Memory B cell (primary cell): Measurements from ENCODE around the gene VSTM5.
"Not testable (repeated sequence)": the region's sequence is repeated elsewhere in the genome, so short reads cannot be mapped to it uniquely, and the experiment has no call there.

Experiments
- ATAC-seq: fragments of 150-1000 bp; cut with Tn5 transposase; 2 replicates; pipeline ENCODE4 v1.10.0; 2021; ENCODE audit warnings: low read depth, mild to moderate bottlenecking, moderate library complexity
- DNase-seq, 2 donors: peaks; one replicate each; pipeline ENCODE4 v3.0.0; 2022; ENCODE audit warnings: low spot score in 2 of 2
- H3K27ac Mint-ChIP-seq: one replicate; pipeline ENCODE4 v1.8.0; 2022; ENCODE audit warnings: mild to moderate bottlenecking, moderate library complexity, mixed read lengths
- H3K27me3 Mint-ChIP-seq: one replicate; pipeline ENCODE4 v1.8.0; 2022; ENCODE audit warnings: mixed read lengths
- H3K36me3 Mint-ChIP-seq: one replicate; pipeline ENCODE4 v1.8.0; 2022; ENCODE audit warnings: mild to moderate bottlenecking, mixed read lengths
- H3K4me1 Mint-ChIP-seq: one replicate; pipeline ENCODE4 v1.8.0; 2022; ENCODE audit warnings: mixed read lengths
- H3K4me3 Mint-ChIP-seq: one replicate; pipeline ENCODE4 v1.8.0; 2022; ENCODE audit warnings: mild to moderate bottlenecking, moderate library complexity, mixed read lengths
- H3K9me3 Mint-ChIP-seq: one replicate; pipeline ENCODE4 v1.8.0; 2022; ENCODE audit warnings: mixed read lengths

Gene VSTM5, protein sequence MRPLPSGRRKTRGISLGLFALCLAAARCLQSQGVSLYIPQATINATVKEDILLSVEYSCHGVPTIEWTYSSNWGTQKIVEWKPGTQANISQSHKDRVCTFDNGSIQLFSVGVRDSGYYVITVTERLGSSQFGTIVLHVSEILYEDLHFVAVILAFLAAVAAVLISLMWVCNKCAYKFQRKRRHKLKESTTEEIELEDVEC

GRCh38 chr11:93850594-93851018 lies at the start of gene VSTM5:
Gene VSTM5 (minus strand): TSS chr11:93850618. CDS start chr11:93850502, 116 bp downstream.
- Mint-ChIP-seq H3K4me1 (no peaks in the 10 kb centered on the region), H3K9me3 (no peaks in the 10 kb centered on the region), H3K27ac (no peak within 1 kb of the TSS), H3K4me3 (no peak within 1 kb of the TSS), H3K27me3 (peaks cover 13% of the 10 kb centered on the region), H3K36me3 (no peaks in the 10 kb centered on the region)
- no peak for DNase-seq
- ATAC-seq = no peak

DNA sequence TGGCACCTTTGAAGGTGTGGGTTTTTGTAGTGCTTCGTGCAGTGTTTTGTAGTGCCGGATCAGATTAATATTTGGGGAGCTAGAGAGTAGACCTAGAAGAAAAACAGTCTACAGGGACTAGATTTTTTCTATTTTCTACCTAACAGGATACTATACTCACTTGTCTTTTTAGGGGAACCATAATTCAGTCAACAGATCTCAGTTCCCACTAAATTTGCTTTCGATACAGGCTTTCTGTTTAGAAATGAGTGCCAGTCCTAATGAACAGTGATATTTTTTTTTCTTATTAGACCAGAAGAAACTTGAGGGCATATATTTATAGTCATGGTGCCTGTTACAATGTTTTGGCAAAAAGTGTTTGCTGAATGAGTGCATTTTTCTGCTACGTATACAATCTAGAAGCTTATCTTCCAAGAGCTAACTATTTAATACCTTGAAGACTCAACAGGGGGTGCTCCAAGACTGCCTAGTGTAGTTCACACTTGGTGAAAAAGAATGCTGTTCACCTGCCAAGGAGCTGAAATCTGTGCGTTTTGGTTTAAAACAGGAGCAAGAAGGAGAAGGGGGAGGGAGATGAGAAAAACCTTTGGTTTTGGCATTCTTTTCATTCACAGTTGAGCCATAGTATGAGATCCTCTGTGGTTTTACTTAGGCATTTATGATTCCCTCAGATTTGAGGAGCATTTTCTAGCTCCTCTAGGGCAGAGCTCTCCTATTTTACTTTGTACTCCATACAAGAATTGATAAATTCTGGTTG lies 44.9 kb upstream of the VSTM5 start:
- ATAC-seq (no peak), DNase-seq (peak in 1 of 2 donors; percentile 6)
- Mint-ChIP-seq H3K36me3 (no peaks in the 10 kb centered on the region), H3K4me1 (no peaks in the 10 kb centered on the region), H3K9me3 (peaks cover 6% of the 10 kb centered on the region), H3K27ac (no peak overlapping the region), H3K27me3 (peaks cover 15% of the 10 kb centered on the region), H3K4me3 (no peak overlapping the region)

- peaks cover 13% of the 10 kb centered on the region for H3K27me3 Mint-ChIP-seq
- no peaks in the 10 kb centered on the region for H3K4me1 Mint-ChIP-seq
- no peak overlapping the region for H3K27ac Mint-ChIP-seq
- H3K9me3 Mint-ChIP-seq = peaks cover 5% of the 10 kb centered on the region
- no peak overlapping the region for H3K4me3 Mint-ChIP-seq
- no peak for ATAC-seq
- no peak for DNase-seq
- no peaks in the 10 kb centered on the region for H3K36me3 Mint-ChIP-seq
Measured at GRCh38 chr11:93890391-93891051, 40.1 kb upstream of the VSTM5 start.

GRCh38 chr11:93887111-93887510 lies 36.7 kb upstream of the VSTM5 start:
- Mint-ChIP-seq H3K27ac (no peak overlapping the region), H3K9me3 (peaks cover 10% of the 10 kb centered on the region), H3K27me3 (peaks cover 9% of the 10 kb centered on the region), H3K4me1 (no peaks in the 10 kb centered on the region), H3K36me3 (no peaks in the 10 kb centered on the region), H3K4me3 (no peak overlapping the region)
- ATAC-seq (no peak), DNase-seq (no peak)

GRCh38 chr11:93879114-93879513 lies 28.7 kb upstream of the VSTM5 start:
- H3K4me1 Mint-ChIP-seq, ATAC-seq, H3K4me3 Mint-ChIP-seq, H3K27ac Mint-ChIP-seq, H3K36me3 Mint-ChIP-seq, DNase-seq, H3K27me3 Mint-ChIP-seq, H3K9me3 Mint-ChIP-seq: not testable (repeated sequence)

DNA sequence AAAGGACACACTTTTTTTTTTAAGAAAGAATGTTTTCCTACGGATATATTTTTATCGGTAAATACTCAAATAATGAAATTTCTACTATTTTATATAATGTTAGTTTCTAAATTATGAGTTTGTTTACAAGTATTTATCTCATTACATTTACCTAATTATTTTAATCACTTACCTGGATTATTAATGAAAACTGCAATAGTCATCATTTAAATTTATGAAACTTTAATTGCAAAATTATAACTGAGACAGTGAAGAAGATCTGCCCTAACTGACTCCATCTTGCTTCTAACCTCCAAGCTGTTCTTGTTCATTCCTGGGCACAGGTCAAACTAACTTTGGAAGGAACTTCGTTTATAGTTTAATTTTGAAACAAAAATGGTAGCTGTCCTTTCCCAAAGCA lies 25.2 kb upstream of the VSTM5 start:
- ATAC-seq (no peak), DNase-seq (no peak)
- Mint-ChIP-seq H3K9me3 (no peaks in the 10 kb centered on the region), H3K4me1 (no peaks in the 10 kb centered on the region), H3K27ac (no peak overlapping the region), H3K36me3 (no peaks in the 10 kb centered on the region), H3K4me3 (no peak overlapping the region), H3K27me3 (peaks cover 4% of the 10 kb centered on the region)

DNA sequence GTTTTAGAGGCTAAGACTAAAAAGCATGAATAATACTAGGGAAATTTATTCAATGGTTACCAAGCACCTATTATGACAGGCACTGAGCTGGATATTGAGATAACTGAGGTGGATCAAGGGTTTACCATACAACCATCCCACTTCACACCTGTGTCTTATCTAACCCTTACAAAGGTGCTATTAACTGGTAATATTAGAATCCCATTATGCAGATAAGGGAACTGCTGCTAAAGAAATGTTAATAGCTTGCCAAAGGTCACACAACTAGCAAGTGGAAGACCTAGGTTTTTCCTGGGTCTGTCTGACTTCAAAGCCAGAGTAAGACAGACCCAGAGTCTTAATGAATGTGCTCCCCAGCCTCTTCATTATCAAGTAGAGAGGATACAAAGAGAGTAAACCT lies 21.1 kb upstream of the VSTM5 start:
- H3K4me3 Mint-ChIP-seq = no peak overlapping the region
- H3K27me3 Mint-ChIP-seq = peaks cover 4% of the 10 kb centered on the region

DNA sequence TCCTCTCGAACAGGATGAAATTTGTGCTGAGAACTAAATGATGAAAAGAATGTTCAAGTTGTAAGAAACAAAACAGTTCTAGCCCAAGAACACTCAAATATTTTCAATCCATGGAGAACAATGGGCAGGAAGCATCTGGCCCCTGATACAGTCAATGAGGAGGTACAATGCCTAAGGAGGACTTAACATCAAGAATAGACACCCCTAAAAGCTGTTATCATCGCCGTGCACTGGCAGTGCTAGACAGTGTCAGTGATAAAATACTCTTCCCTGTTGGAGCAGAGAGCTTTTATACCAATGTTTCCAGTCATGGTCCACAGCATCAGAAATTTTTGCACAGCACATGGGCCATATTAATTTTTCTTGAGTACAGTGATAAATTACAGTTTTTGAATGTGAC lies 20.2 kb upstream of the VSTM5 start:
- no peaks in the 10 kb centered on the region for H3K36me3 Mint-ChIP-seq
- no peak overlapping the region for H3K4me3 Mint-ChIP-seq
- H3K9me3 Mint-ChIP-seq = peaks cover 1% of the 10 kb centered on the region
- no peak for DNase-seq
- H3K27me3 Mint-ChIP-seq = peaks cover 4% of the 10 kb centered on the region
- no peak for ATAC-seq
- no peak overlapping the region for H3K27ac Mint-ChIP-seq
- H3K4me1 Mint-ChIP-seq = no peaks in the 10 kb centered on the region

More for the DNA sequence above, 21.1 kb upstream of the VSTM5 start:
- no peaks in the 10 kb centered on the region for H3K4me1 Mint-ChIP-seq
- no peak overlapping the region for H3K27ac Mint-ChIP-seq
- no peaks in the 10 kb centered on the region for H3K36me3 Mint-ChIP-seq
- no peak for DNase-seq
- ATAC-seq = no peak
- H3K9me3 Mint-ChIP-seq = peaks cover 1% of the 10 kb centered on the region

DNA sequence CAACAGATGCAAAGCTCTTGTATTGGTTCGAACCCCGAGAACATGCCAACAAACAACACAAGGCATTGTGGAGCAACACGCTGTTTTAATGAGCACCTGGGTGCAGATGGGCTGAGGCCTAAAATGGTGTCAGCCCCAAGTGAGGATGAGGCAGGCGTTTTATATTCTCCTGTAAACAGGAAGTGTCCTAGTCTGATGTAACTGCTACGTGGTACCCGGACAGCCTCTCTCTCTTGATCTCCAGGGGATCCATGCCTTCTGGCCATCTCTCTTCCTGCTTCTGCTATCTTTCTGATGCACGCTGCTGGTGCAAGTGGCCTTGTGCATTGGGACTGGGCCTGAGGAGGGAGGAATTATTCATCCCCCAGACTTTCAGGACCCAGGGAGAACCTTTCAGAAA lies 19.4 kb upstream of the VSTM5 start:
- Mint-ChIP-seq H3K27me3 (peaks cover 4% of the 10 kb centered on the region), H3K4me3 (no peak overlapping the region), H3K4me1 (no peaks in the 10 kb centered on the region), H3K36me3 (no peaks in the 10 kb centered on the region), H3K9me3 (peaks cover 1% of the 10 kb centered on the region), H3K27ac (no peak overlapping the region)
- ATAC-seq (no peak), DNase-seq (no peak)

GRCh38 chr11:93868404-93868803 lies 18.0 kb upstream of the VSTM5 start:
- DNase-seq, H3K27ac Mint-ChIP-seq, ATAC-seq, H3K4me1 Mint-ChIP-seq, H3K27me3 Mint-ChIP-seq, H3K9me3 Mint-ChIP-seq, H3K36me3 Mint-ChIP-seq, H3K4me3 Mint-ChIP-seq: not testable (repeated sequence)

- ATAC-seq = no peak
- H3K9me3 Mint-ChIP-seq = no peaks in the 10 kb centered on the region
- no peak overlapping the region for H3K27ac Mint-ChIP-seq
- peaks cover 2% of the 10 kb centered on the region for H3K27me3 Mint-ChIP-seq
- H3K4me1 Mint-ChIP-seq = no peaks in the 10 kb centered on the region
- no peaks in the 10 kb centered on the region for H3K36me3 Mint-ChIP-seq
- no peak for DNase-seq
- H3K4me3 Mint-ChIP-seq = no peak overlapping the region
Measured at GRCh38 chr11:93861808-93862207, 11.4 kb upstream of the VSTM5 start.

DNA sequence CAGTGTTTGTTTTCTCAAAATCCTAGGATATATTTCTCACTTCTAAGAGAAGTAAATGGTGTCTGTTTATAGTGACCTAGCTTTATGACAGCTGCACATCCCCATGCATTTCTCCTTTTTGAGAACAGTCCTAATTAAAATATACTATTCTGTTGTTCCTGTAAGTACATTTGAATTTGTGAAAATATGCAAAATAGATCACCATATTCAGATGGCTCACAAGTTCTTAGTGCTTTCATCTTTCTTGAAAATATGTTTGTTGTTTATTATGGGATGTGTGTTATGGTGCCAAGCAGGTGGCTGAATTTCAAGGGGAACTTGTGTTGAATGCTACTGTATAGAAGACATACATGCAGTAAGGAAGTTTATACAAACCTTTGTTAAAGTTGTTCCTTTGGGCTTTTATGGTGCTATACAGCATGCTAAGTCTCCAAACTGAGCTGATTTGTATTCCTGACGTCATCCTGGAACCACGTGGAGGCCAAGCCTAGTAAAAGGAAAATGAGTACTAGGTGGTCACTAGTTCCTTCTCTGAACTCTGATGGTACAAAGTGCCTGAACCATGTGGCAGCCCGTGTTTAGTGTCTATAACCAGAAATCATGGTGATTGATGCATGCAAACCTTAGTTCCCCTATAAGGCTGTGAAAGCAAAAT lies 7.8 kb upstream of the VSTM5 start:
- peaks cover 3% of the 10 kb centered on the region for H3K27me3 Mint-ChIP-seq
- no peaks in the 10 kb centered on the region for H3K36me3 Mint-ChIP-seq
- no peaks in the 10 kb centered on the region for H3K9me3 Mint-ChIP-seq
- ATAC-seq (no peak), DNase-seq (no peak)
- no peaks in the 10 kb centered on the region for H3K4me1 Mint-ChIP-seq
- no peak overlapping the region for H3K4me3 Mint-ChIP-seq
- H3K27ac Mint-ChIP-seq = no peak overlapping the region

- no peaks in the 10 kb centered on the region for H3K9me3 Mint-ChIP-seq
- peaks cover 6% of the 10 kb centered on the region for H3K27me3 Mint-ChIP-seq
- no peaks in the 10 kb centered on the region for H3K36me3 Mint-ChIP-seq
- no peaks in the 10 kb centered on the region for H3K4me1 Mint-ChIP-seq
- DNase-seq (no peak), ATAC-seq (no peak)
- no peak overlapping the region for H3K4me3 Mint-ChIP-seq
- H3K27ac Mint-ChIP-seq = no peak overlapping the region
Measured at GRCh38 chr11:93857413-93858120, 7.1 kb upstream of the VSTM5 start.

DNA sequence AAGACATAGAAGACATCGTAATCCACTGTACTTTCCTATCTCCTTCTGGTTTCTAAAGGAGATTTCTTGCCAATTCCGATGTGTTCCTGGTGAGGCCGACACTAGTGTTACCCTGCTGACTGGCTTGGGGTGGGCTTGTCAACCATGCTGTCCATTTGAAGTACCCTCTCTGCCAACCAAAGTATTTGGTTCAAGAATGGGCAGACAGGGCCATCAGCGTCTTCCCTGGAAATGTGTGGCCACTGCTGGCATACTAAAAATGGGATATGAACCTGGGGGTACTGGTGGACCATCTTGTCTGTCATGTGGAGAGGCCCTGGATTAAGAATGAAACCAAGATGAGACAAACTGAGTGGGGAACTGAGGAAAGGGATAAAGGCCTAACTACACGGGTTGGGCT lies 1.8 kb upstream of the VSTM5 start:
- H3K9me3 Mint-ChIP-seq = no peaks in the 10 kb centered on the region
- ATAC-seq = no peak
- no peak overlapping the region for H3K27ac Mint-ChIP-seq
- H3K27me3 Mint-ChIP-seq = peaks cover 14% of the 10 kb centered on the region
- DNase-seq = no peak
- no peaks in the 10 kb centered on the region for H3K4me1 Mint-ChIP-seq
- H3K36me3 Mint-ChIP-seq = no peaks in the 10 kb centered on the region
- H3K4me3 Mint-ChIP-seq = no peak overlapping the region
